HEK293 (cell line): ENCODE measurements around the gene RNF111.
A peak's percentile ranks its signal among the peaks of the same experiment; 100 is the strongest.

ENCODE experiments used
- CTCF ChIA-PET: fragments of 350-600 bp; formaldehyde crosslinking; extraction: SDS; loops from one replicate; lab custom pipeline; 2021; ENCODE audit warnings: antibody characterized with exemption; lab: Yijun Ruan, JAX
- POLR2A ChIA-PET: fragments of 300-600 bp; formaldehyde crosslinking; extraction: SDS; loops from one replicate; lab custom pipeline; 2020; ENCODE audit warnings: antibody characterized with exemption, inconsistent platforms; lab: Yijun Ruan, JAX
- H3K27ac ChIP-seq: fragments of 200-500 bp; sonication (Bioruptor generic); 2 replicates; pipeline ENCODE4 v1.5.1; 2014; ENCODE audit warnings: low read depth, low read length, control low read depth, inconsistent platforms; ENCODE audit errors: extremely low read depth
- H3K36me3 ChIP-seq, 2 experiments: fragments of 200-500 bp in 1 of 2; sonication (Bioruptor generic) in 1 of 2; 1 replicate in 1 of 2; 2 replicates in 1 of 2; pipeline ENCODE4 v1.5.1; 2014 to 2017; ENCODE audit warnings: inconsistent platforms in 2 of 2, low read length in 2 of 2; ENCODE audit not compliant: control insufficient read depth in 2 of 2, insufficient read depth in 1 of 2
- H3K4me1 ChIP-seq: fragments of 200-500 bp; sonication (Bioruptor generic); 2 replicates; pipeline ENCODE4 v1.5.1; 2014; ENCODE audit warnings: mild to moderate bottlenecking, low read length, inconsistent platforms; ENCODE audit not compliant: control insufficient read depth, insufficient read depth
- H3K4me3 ChIP-seq: 2 replicates; pipeline ENCODE4 v1.5.1; 2011; ENCODE audit warnings: low read depth, mild to moderate bottlenecking, control low read depth, low read length, moderate library complexity
- H3K9me3 ChIP-seq: fragments of 200-500 bp; sonication (Bioruptor generic); 2 replicates; pipeline ENCODE4 v1.5.1; 2014; ENCODE audit warnings: low read depth, low read length, inconsistent platforms; ENCODE audit not compliant: control insufficient read depth, insufficient read depth
- EGR2 ChIP-seq: fragments of 450-650 bp; formaldehyde crosslinking; IDR thresholded peaks from 2 replicates; pipeline ENCODE4 v1.5.1; 2016; ENCODE audit warnings: low read depth, missing biosample characterization, missing genetic modification characterization
- SALL2 ChIP-seq: fragments of 450-650 bp; formaldehyde crosslinking; IDR thresholded peaks from 2 replicates; pipeline ENCODE4 v1.5.0; 2017; ENCODE audit warnings: missing biosample characterization, mild to moderate bottlenecking, missing genetic modification characterization, borderline replicate concordance
- YY1 ChIP-seq: fragments of 450-650 bp; formaldehyde crosslinking; IDR thresholded peaks from 2 replicates; pipeline ENCODE4 v1.5.1; 2018; ENCODE audit warnings: missing biosample characterization, missing genetic modification characterization
- ZFHX2 ChIP-seq: fragments of 450-650 bp; formaldehyde crosslinking; conservative IDR thresholded peaks from 2 replicates; pipeline ENCODE4 v1.5.1; 2016; ENCODE audit warnings: missing biosample characterization, missing genetic modification characterization
- ZNF121 ChIP-seq: fragments of 450-650 bp; formaldehyde crosslinking; IDR thresholded peaks from 2 replicates; pipeline ENCODE4 v1.5.1; 2016; ENCODE audit warnings: missing biosample characterization, missing genetic modification characterization
- ZNF132 ChIP-seq: fragments of 450-650 bp; formaldehyde crosslinking; IDR thresholded peaks from 2 replicates; pipeline ENCODE4 v1.5.1; 2017; ENCODE audit warnings: missing biosample characterization, missing genetic modification characterization, borderline replicate concordance
- ZNF248 ChIP-seq: fragments of 450-650 bp; formaldehyde crosslinking; IDR thresholded peaks from 2 replicates; pipeline ENCODE4 v1.5.1; 2017; ENCODE audit warnings: missing biosample characterization, missing genetic modification characterization
- ZNF341 ChIP-seq: fragments of 450-650 bp; formaldehyde crosslinking; IDR thresholded peaks from 2 replicates; pipeline ENCODE4; 2016; ENCODE audit warnings: low read depth, missing biosample characterization, missing genetic modification characterization
- ZNF48 ChIP-seq: fragments of 450-650 bp; formaldehyde crosslinking; IDR thresholded peaks from 2 replicates; pipeline ENCODE4 v1.5.1; 2016; ENCODE audit warnings: missing biosample characterization, missing genetic modification characterization
- ZNF704 ChIP-seq: fragments of 450-650 bp; formaldehyde crosslinking; IDR thresholded peaks from 2 replicates; pipeline ENCODE4 v1.5.1; 2016; ENCODE audit warnings: missing biosample characterization, missing genetic modification characterization
- ZNF76 ChIP-seq: fragments of 450-650 bp; formaldehyde crosslinking; IDR thresholded peaks from 2 replicates; pipeline ENCODE4; 2016; ENCODE audit warnings: low read depth, missing biosample characterization, missing genetic modification characterization, borderline replicate concordance
- ZSCAN5A ChIP-seq: fragments of 450-650 bp; formaldehyde crosslinking; IDR thresholded peaks from 2 replicates; pipeline ENCODE4 v1.5.1; 2016; ENCODE audit warnings: missing biosample characterization, missing genetic modification characterization
- TF ChIP-seq, protein P1 (sequence below): fragments of 450-650 bp; formaldehyde crosslinking; IDR thresholded peaks from 2 replicates; pipeline ENCODE4 v1.5.1; 2016; ENCODE audit warnings: missing biosample characterization, missing genetic modification characterization
- TF ChIP-seq, protein P2 (sequence below): fragments of 450-650 bp; formaldehyde crosslinking; IDR thresholded peaks from 2 replicates; pipeline ENCODE4 v1.5.1; 2016; ENCODE audit warnings: missing biosample characterization, missing genetic modification characterization, borderline replicate concordance

The RNF111 gene

DNA sequence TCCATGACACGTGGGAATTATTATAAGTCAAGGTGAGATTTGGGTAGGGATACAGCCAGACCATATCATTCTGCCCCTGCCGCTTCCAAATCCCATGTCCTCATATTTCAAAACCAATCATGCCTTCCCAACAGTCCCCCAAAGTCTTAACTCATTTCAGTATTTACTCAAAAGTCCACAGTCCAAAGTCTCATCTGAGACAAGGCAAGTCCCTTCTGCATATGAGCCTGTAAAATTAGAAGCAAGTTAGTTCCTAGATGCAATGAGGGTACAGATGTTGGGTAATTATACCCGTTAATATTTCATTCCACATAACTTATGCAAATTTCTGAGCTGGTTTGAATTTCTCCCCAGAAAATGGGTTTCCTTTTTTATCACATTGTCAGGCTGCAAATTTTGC, 47.7 kb downstream of the RNF111 start (continued):
- TF ChIP-seq ZSCAN5A (tag by site-specific recombination) (no peak), ZNF341 (tag by site-specific recombination) (no peak), ZNF704 (tag by site-specific recombination) (no peak), ZNF132 (tag by site-specific recombination) (no peak), ZNF121 (tag by site-specific recombination) (no peak)
- TF ChIP-seq, protein P1, sequence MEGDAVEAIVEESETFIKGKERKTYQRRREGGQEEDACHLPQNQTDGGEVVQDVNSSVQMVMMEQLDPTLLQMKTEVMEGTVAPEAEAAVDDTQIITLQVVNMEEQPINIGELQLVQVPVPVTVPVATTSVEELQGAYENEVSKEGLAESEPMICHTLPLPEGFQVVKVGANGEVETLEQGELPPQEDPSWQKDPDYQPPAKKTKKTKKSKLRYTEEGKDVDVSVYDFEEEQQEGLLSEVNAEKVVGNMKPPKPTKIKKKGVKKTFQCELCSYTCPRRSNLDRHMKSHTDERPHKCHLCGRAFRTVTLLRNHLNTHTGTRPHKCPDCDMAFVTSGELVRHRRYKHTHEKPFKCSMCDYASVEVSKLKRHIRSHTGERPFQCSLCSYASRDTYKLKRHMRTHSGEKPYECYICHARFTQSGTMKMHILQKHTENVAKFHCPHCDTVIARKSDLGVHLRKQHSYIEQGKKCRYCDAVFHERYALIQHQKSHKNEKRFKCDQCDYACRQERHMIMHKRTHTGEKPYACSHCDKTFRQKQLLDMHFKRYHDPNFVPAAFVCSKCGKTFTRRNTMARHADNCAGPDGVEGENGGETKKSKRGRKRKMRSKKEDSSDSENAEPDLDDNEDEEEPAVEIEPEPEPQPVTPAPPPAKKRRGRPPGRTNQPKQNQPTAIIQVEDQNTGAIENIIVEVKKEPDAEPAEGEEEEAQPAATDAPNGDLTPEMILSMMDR: no peak

DNA sequence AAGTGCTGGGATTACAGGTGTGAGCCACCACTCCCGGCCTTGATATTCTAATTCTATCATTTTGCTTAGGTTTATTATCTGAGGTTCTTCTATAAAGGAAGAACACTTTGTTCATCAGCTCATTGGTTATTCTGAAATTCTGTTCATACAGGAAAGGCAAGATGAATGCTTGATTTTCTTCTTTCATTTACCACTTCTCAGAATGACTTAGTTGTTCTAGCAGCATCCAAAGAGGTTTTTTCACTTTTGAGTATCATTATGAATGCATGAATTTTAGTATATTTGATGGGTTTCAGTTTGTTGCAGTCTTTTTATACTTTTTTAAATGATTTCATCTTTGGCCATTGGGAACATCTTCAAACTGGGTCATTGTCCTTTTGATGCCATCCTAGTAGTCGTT, 51.8 kb downstream of the RNF111 start:
- CTCF ChIA-PET: no interaction called here
- H3K9me3 ChIP-seq: no peaks in the 10 kb centered on the region
- no peaks in the 10 kb centered on the region for H3K4me1 ChIP-seq
- no peak overlapping the region for H3K4me3 ChIP-seq
- TF ChIP-seq ZNF48 (tag by site-specific recombination): no peak
- TF ChIP-seq YY1: no peak
- POLR2A ChIA-PET: no interaction called here
- no peak overlapping the region for H3K27ac ChIP-seq
- H3K36me3 ChIP-seq: peaks cover 0 to 3% of the 10 kb centered on the region in 2 experiments; a peak in 2 of 3 replicates

GRCh38 chr15:59042041-59042440, 54.6 kb downstream of the RNF111 start:
- POLR2A ChIA-PET: no interaction called here
- H3K27ac ChIP-seq: no peak overlapping the region
- TF ChIP-seq SALL2 (tag by site-specific recombination) (no peak), EGR2 (tag by site-specific recombination) (peak; percentile 72), ZFHX2 (tag by site-specific recombination) (peak; percentile 72), ZNF248 (tag by site-specific recombination) (no peak)
- no peaks in the 10 kb centered on the region; a peak in 1 of 3 replicates for H3K36me3 ChIP-seq
- CTCF ChIA-PET: interaction anchor here (0.7 kb wide), 1 partner anchor 44 kb away, joined by 5 read pairs; no protein-coding TSS in a partner anchor
- H3K4me1 ChIP-seq: no peaks in the 10 kb centered on the region
- no peaks in the 10 kb centered on the region for H3K9me3 ChIP-seq
- no peak overlapping the region for H3K4me3 ChIP-seq

- Histone ChIP-seq H3K27ac (no peak overlapping the region), H3K4me3 (no peak overlapping the region), H3K9me3 (no peaks in the 10 kb centered on the region), H3K36me3 (peaks cover 0 to 8% of the 10 kb centered on the region in 2 experiments; a peak in 2 of 3 replicates), H3K4me1 (no peaks in the 10 kb centered on the region)
- TF ChIP-seq, protein P2, sequence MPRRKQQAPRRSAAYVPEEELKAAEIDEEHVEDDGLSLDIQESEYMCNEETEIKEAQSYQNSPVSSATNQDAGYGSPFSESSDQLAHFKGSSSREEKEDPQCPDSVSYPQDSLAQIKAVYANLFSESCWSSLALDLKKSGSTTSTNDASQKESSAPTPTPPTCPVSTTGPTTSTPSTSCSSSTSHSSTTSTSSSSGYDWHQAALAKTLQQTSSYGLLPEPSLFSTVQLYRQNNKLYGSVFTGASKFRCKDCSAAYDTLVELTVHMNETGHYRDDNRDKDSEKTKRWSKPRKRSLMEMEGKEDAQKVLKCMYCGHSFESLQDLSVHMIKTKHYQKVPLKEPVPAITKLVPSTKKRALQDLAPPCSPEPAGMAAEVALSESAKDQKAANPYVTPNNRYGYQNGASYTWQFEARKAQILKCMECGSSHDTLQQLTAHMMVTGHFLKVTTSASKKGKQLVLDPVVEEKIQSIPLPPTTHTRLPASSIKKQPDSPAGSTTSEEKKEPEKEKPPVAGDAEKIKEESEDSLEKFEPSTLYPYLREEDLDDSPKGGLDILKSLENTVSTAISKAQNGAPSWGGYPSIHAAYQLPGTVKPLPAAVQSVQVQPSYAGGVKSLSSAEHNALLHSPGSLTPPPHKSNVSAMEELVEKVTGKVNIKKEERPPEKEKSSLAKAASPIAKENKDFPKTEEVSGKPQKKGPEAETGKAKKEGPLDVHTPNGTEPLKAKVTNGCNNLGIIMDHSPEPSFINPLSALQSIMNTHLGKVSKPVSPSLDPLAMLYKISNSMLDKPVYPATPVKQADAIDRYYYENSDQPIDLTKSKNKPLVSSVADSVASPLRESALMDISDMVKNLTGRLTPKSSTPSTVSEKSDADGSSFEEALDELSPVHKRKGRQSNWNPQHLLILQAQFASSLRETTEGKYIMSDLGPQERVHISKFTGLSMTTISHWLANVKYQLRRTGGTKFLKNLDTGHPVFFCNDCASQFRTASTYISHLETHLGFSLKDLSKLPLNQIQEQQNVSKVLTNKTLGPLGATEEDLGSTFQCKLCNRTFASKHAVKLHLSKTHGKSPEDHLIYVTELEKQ (tag by site-specific recombination): no peak
- TF ChIP-seq ZNF76 (tag by site-specific recombination): no peak
- POLR2A ChIA-PET: no interaction called here
- CTCF ChIA-PET: no interaction called here
These were observed 61.4 kb downstream of the RNF111 start for GRCh38 chr15:59048897-59049296.
